ENCODE measurements around the gene DNM1.
A peak's percentile ranks its signal among the peaks of the same experiment; 100 is the strongest.

DNM1 gene

DNA sequence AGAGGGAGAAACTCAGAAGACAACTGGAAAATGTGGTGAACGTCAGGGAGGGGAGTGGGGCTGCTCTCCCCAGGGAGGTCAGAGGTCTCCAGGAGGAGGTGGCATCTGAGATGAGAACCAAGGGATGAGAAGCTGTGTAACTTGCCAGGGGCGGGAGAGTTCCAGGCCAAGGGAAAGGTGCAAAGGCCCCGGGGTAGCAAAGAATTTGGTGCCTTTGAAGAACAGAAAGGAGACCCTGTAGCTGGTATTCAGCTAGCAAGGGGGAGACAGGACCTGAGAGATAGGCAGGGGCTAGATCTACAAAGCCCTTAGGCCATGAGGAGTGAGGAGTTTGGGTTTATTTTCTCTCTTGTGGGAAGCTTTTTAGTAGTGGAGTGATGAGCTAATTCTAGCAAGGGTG is 3.3 kb downstream of the DNM1 start:
- DNase-seq = no peak

DNA sequence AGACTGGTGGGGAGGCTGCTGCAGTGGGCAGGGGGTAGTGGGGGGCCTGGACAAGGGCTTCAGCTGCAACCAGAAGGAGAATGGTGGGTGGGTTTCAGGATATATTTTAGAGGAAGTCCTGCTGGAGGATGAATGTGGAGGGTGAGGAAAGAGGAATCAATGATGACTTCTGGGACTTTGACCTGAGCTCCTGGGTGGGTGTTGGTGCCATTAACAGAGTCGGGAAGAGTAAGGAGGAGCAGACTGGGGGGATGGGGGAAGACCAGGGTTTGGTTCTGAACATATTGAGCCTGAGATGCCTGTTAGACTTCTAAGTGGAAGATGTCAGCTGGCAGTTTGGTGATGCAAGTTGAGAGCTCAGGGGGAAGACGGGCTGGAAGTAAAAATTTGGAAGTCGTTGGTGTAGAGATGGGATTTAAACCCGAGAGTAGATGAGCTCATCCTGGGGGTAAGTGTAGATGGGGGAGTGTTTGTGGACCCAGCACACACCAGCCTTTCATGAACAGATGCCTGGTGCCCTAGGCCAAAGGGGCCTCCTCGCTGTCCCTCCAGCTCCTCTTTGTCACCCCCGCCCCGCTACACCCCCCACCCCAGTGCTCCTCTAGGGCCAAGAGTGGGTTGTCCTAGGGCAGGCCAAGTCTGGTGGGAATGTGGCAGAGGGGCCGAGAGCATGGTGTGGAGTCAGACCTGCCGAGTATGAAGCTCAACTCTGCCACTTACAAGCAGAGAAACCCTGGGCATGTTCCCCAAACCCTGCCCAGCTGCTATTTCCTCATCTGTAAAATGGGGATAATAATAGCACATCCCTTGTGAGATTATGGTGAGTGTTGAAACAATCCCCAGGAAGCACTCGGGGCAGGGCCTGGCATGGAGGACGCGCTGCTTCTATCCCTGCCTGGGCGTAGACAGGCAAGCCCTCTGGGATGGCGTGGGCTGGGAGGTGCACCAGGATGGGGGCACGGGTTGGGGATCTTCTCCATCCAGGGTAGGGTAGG is 4.0 kb downstream of the DNM1 start:
- no peak for DNase-seq

DNA sequence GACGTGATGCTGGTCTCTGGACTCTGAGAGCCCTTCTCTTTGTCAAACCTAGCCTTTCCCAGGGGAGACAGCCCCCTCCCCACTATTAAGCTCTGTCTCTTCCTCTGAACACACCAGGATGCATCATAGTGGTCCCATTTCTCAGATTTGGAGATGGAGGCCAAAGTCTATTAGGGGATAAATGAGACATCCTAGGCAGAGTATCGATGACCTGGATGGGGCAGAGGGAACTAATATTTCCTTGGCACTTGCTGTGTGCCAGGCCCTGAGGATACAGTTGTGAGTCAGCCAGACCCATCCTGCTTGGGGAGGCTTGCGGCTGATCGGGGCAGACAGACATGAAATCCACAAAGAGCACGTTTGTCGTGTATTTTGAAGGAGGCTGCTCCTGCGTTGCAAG is 5.2 kb downstream of the DNM1 start:
- DNase-seq = no peak

DNA sequence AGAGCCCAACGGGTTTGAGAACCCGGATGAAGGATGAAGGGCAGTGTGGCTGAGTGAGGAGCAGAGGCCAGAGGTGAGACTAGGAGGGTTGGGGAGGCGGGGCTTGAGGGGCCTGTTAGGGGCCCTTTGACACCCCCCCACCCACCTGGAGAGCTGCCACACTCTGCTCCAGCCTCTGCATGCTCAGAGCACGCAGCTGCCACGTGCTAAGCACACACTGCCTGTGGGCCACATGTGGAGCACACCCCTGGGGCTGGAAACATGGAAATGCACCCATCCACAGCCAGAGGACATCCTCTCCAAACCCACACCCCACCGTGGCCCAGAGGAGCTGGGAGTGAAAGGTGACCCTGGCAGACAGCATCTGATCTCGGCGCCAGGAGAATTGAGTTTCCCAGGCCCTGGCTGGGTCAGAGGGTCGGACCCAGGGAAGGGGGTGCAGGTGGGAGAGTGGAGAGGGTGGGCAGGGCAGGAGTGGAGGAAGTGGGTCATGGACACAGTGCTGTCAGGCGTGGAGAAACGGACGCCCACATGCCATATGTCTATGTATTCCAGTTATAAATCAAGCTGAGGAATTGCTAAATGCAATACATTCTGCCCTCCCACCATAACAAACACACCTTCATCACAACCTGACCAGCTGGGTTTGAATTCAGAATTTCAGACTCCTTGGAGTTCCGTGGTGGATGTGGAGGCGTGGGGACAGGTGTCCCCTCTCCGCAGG is 5.9 kb downstream of the DNM1 start:
- no peak for DNase-seq

DNA sequence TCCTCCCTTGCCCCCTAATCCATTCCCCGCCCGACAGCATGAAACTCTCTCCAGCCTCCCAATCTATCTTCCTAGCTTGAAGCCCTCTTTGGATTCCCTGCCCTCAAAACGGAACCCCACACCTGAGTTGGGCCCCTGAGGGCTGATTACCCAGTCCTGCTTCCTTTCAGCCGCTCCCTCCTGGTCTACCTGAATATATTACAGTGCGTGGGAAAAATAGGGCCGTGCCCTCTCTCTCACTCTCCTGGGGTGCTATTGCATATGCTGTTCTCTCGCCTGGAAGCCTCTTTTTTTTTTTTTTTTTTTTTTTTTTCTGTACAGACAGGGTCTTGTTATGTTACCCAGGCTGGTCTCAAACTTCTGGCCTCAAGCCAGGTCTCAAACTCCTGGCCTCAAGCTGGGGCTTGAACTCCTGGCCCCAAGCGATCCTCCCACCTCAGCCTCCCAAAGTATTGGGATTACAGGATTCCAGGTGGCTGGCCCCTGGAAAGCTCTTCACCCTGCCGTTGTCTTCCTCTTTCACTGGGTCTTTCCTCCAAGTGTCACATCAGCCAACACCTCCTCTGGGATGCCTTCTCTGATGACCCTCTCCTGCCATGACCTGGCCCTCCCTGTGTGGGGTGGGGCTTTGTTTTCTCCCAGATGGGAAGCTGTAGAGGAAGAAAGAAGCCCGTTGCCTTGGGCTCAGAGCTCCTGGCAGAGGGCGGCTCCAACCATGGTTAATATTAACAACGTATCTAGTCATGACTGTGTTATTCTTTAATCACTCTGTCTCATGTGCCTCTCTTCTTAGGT is 8.2 kb downstream of the DNM1 start:
- DNase-seq = no peak

DNA sequence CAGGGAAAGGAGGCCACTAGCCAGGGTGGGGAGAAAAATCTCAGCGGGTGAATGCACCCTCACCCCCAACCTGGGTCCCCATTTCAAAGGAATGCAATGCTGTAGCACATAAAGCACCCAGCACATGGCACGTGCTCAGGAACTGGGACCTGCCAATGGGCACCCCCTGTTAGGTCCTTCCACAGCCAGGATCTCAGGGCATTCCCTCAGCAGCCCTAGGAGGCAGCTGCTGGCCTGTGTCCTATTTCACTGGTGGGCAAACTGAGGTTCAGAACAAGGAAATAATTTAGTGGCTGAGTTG is 8.8 kb downstream of the DNM1 start:
- DNase-seq = no peak

DNA sequence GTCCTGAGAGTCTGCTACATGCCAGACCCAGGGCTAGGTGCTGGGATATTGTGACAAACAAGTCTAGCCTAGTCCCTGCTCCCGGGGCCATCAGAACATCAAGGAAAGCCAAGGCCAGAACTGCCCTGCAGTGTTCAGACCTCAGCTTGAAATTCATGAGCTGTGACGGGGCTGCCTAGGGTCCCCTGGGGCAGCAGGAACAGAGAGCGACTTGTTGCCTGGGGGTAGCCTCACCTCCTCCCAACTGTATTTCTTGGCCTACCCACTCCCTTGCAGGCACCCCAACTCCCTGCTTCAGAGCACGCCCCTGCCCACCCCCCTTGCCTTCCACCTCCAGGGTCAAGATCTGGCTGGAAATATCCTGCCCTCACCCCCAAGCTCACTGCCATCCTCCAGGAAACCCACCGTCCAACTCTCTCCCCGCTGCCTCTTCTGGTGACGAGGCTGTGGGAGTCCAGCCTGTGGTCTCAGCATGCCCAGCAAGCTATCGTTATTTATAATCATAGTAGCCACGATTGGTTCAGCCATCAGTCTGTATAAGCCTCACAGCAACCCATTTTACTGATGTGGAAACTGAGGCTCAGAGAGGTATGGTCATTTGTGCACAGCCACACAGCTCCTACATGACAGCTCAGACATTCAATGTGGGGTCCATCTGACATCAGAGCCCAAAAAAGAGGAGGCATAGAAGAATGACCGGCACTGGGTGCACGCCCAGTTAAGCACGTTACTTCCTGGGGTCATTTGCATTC is 10.7 kb downstream of the DNM1 start:
- no peak for DNase-seq

DNA sequence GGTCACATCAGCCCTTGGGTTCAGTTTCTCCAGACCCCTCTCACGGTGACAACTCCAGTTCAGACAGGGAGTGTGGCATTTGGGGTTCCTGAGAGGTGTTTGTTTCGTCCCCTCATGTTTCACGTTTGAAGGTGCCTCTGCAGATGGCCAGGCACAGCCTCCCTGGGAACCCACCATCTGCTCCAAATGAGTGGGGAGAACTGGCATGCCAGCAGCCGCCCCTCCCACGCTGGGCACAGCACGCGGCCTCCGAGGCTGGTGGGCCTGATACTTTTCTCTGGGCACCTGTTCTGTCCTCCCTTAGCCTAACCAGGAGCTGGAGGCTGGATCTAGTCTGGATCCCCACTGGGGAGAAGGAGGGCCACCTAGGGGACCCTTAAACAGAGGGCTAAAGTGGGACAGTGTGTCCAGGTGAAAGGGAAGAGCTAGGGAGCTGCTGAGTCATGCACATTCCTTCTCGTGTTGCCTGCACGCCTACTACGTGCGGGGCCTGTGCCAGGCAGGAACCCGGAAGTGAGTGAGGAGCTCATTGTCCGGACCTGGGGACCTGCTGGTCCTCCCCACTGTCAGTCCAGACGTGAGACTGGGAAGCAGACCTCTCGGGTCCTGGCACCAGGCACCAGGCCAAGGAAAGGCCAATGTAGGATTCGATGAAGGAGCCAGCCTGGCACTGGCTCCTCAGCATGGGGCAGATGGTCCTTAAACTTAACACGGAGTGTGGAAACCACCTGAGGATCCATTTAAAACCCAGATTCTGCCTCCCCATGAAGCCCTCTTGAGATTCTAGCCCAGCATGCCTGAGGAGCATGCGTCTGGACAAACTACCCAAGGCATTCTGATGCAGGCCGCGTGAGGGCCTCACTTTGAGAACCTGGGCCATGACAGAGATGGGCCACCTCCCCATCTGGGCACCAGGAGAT is 11.7 kb downstream of the DNM1 start:
- no peak for DNase-seq

DNA sequence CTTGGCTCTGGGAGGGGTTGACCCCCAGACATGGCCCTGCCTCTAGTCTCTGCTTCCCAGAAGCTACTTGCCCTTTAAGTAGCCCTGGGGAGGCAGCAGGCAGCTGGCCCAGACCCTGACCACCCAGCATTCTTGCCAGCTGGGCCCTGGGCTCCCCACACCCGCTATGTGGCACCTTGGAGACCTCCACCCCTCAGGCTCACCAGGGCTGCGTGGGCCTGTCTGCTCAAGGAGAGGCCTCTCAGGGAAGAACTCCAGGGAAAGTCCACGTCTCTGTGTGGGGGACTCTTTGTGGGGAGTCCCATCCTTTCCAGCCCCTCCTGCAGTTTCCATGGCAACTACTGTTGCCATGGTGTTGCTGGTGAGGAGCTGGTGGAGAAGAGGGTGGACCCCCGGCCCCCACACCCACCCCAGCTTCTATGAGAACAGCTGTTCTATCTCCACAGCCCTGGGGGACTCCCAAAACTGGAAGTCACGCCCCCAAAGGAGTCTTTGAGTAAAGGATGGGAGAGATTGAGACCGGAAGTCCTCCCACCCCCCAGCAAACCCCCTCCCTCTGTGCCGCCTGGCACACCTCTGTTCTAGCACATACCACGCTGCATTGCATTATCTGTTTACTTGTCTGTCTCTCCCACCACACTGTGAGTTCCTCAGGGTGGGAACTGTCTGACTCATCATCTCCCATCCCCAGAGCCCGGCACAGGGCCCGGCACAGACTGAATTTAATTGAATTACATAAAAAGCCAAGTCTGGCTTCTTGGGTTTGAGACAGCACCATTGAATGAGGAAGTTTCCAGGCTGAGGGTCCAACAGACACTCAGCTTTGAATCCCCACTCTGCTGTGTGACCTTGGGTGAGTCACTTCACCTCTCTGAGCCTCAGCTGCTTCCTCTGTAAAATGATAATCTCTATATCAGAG is 12.6 kb downstream of the DNM1 start:
- no peak for DNase-seq

DNA sequence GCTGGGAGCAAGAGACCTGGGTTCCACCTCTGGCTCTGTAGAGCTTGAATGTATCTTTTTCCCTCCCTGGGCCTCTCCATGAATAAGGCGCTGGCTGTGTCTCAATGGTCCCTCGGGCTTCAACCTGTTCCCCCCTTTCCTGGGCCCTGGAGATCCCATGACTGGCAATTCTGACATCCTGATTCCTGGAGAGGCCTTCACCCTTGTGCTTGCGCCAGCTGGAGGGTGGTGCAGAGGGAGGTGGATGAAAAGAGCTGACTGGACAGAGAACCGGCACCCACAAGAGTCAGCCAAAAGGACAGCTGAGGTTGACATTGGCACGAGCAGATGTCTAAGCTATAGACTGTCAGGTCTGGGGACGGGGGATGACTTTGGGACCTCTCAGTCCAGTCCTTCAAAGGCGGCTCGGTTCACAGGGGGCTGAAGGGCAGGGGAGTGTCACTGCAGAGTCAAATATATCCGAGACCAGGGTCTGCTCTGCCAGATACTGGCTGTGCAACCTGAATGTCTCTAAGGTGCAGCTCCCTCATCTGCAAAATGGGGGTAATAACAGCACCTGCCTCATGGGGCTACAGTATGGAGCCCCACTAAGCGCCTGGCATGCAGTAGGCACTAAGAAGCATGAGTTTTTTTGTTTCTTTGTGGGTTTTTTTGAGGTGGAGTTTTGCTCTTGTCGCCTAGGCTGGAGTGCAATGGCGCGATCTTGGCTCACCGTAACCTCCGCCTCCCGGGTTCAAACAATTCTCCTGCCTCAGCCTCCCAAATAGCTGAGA is 13.8 kb downstream of the DNM1 start:
- DNase-seq = no peak

DNA sequence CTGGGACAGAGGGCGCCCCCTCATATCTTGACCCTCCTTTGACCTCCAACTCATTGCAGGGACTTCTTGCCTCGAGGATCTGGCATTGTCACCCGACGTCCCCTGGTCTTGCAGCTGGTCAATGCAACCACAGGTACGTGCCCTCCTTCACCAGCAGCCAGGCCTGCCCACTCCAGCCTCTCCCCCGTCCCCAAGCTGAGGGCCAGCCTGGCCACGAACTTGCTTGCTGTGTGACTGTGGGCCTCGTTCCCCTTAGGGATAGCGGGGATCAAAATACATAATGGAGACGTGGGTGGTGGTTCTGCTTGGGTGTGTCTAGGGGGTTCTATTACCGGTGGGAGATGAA is 15.0 kb downstream of the DNM1 start:
- DNase-seq = no peak

DNA sequence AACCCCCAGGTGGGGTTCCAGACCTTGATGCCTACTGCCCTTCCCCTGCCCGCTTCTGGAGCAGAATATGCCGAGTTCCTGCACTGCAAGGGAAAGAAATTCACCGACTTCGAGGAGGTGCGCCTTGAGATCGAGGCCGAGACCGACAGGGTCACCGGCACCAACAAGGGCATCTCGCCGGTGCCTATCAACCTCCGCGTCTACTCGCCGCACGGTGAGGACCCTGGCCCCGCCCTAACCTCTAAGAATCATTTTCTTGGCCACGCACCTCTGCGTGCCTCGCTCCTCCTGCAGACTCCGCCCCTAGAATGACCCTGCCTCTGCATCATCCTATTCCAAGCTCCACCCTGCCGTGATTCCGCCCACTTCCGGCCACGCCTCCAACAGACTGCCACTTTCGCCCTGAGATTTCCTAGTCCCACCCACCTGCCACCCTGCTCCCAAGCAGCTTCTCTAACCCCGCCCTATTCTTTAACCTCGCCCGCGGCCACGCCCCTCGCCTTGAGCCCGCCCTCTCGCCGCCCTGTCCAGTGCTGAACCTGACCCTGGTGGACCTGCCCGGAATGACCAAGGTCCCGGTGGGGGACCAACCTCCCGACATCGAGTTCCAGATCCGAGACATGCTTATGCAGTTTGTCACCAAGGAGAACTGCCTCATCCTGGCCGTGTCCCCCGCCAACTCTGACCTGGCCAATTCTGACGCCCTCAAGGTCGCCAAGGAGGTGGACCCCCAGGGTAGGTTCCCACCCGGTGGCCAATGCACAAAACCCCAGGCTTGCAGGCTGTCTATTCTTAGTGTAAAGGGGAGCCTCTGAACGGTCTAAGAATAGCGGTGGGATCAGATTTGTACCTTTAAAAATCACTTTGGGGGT is 15.6 kb downstream of the DNM1 start:
- DNase-seq = peak; percentile 97

DNA sequence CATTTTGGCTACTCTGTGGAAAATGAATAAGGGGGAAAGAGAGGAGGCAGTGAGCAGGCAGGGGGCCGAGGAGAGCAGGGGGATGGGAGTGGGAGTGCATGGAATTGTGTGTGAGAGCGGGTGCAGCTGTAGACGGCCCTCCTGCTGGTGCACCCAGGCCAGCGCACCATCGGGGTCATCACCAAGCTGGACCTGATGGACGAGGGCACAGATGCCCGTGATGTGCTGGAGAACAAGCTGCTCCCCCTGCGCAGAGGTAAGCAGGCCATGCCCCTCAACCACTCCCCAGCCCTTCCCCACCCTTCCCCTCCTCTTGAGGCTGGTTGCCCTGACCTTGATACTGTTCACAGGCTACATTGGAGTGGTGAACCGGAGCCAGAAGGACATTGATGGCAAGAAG is 16.7 kb downstream of the DNM1 start:
- DNase-seq = no peak

DNA sequence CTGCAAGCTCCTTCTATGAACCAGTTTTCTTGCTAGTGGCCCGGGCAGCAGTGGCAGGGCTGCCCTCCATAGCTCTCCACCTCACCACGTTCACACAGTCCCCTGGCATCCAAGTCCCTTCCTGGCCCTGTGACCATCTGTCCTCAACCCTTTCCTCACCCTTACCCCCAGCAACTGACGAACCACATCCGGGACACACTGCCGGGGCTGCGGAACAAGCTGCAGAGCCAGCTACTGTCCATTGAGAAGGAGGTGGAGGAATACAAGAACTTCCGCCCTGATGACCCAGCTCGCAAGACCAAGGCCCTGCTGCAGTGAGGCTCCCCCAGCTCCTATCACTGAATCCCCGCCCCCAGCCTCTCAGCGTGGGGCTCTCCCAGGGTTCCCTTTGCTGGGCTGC is 18.8 kb downstream of the DNM1 start:
- no peak for DNase-seq

DNA sequence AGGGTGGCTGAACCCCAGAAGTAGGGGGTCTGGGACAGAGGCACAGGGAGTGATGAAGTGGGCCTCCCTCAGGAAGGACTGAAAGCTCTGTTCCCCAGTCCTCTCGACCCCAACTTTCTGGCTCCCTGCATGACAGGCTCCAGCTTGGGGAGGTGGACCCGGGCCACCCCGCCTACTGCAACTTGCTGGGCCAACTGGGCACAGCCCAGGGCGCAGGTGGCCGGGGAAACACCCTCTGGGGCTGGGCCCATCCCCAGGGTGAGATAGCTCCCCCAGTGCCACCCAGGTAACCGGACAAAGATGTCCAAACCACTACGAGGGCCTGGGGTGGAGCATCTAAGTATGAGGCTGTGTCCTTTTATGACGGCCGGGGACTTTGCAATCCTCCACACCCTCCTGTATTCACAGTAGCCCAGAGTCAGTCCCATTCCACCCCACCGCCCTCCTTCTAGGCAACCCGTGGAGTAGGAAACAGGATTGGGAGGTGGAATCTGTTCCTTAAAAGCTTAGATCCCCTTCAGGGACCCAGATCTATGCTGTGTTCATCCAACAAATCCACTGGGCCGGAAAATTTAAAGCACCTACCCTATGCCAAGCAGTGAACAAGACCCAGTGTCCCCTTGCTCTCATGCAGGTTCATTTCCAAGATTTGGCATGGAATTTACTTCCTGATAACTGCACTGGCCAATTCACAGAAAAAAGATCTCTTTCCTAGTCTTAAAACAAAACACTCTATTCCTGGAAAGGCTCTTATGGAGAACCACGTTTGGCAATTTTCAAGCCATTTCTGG is 19.9 kb downstream of the DNM1 start:
- DNase-seq = no peak

DNA sequence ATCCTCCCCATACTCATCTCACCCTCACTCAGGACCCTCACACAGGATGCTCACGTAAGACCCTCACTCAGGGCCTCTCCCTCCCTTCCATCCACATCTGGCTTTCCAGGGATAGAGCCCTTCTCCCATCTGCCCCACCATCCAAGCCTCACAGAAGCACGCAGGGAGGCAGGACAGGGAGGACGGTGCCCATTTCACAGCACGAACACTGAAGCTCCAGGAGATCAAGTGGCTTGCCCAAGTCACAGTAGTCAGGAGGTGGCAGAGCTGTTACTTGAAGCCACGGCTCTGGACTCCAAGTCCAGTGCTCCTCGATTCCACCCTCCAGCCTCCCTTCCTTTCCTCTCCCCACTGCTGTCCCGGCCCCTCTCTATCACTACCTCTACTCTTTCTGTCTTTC is 21.7 kb downstream of the DNM1 start:
- DNase-seq = no peak

DNA sequence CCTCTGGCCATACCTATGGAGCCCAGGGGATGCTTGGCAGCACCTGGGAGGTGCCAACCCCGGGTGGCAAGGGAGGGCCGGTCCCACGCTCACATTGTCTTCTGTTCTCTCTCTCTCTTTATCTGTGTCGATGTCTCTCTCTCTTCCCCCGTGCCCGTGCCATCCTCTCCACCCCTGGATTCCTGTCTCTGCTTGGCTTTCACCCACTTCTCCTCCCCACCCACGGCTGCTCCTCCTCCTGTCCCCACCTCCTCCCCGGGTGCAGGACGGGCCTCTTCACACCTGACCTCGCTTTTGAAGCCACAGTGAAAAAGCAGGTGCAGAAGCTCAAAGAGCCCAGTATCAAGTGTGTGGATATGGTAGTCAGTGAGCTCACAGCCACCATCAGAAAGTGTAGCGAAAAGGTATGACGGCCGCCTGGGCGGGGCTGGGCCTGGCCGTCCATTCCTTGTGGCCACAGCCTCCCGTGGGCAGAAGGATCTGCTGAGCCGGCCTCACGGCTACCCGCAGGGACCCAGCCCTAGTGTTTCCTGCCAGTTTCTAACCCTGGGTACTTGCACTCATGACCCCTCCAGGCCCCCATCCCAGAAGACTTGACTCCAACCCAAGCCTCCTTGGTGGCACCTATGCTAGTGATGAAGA is 22.7 kb downstream of the DNM1 start:
- DNase-seq = no peak

DNA sequence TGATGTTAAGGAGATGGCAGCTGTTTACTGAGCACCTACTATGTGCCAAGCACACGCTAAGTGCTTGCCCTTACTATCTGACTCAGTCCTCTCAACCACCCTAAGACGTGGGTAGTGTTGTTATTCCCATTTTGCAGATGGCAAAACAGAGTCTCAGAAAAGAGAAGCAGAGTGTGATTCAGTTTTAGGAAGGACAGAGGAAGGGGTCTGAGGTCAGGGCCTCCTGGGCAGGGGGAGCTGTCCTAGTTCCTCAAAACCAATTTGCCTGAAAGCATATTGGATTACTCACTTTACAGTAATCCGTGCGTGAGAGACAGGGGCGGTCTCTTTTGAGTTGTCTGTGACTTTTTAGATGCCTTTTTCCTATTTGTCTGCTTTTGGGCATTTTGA is 23.2 kb downstream of the DNM1 start:
- DNase-seq = no peak
